GM18858 (cell line): ENCODE results near the gene HDGFL3.

ENCODE experiments used
- ATAC-seq: cut with Tn5 transposase; IDR thresholded peaks from one replicate; pipeline ENCODE4 v1.9.1; 2021; ENCODE audit not compliant: unreplicated experiment

Gene HDGFL3

DNA sequence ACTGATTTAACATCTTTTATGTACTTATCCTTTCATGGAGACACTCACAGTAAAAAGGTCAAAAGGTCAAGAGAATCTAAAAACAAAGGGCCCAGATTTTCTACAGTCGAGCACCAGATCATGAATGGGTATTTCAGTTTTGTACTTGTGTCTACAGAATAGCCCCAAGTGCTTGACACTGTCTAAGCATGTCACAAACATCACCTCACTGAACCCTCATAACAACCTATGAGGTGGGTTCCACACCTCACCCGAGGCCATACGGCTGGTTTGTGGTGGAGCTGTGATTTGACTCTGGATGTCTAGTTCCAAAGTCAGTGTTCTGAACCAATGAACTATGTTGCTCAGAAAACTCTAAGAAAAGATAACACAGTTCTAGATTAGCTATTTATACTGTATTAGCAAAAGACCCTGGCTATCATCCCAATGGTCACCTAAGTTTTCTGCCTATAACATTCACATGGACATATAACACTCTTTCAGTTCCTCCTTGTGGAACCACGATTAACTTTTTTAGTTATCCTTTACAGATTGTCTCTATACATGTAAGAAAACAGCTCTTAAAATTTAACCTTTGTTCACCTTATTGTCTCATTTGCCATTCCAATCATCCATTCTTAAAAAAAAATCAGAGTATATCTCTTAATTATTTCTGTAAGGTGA is 74.6 kb downstream of the HDGFL3 start:
- no peak for ATAC-seq

DNA sequence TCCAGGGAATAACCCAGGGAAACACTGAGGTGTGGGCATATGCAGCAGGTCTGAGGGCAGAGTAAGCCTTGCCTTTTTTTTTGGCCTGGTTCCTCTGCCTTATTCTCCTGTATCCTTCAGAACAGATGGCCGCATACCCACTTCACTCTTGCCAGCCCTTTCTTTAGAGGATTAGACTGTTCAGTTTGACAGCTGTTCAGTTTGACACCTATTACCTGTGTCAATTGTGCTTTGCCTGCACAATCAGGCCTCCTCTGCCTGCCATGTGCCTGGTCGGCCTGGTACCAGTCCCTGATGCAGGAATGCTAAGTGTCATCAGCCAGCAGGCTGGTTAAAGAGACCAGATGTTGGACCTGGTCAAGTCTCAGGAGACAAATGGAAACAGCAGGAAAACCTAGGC is 77.8 kb downstream of the HDGFL3 start:
- ATAC-seq = no peak

- no peak for ATAC-seq
These were observed 80.0 kb downstream of the HDGFL3 start for GRCh38 chr15:83127547-83128150.

GRCh38 chr15:83123529-83123928 is 84.1 kb downstream of the HDGFL3 start:
- no peak for ATAC-seq

- no peak for ATAC-seq
These were observed 87.5 kb downstream of the HDGFL3 start for GRCh38 chr15:83119968-83120581.

DNA sequence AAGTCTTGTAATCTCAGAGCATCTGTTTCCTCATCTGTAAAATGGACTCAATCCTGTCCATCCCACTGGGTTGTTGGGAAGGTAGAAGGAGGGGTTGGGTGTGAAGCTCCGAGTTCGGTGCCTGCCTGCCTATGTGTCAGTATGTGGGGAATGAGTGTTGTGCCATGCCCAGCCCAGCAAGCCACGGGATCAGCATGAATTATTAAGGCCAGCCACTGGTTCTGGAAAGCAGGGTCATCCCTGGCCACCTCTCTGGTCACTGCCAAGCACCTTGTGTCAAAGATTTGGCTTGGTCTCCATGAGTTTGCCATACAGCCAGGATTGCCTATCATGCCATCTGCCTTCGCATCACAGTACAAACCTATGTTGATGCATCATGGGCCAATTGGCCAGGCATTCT is 88.7 kb downstream of the HDGFL3 start:
- no peak for ATAC-seq

GRCh38 chr15:83118291-83118827 is 89.3 kb downstream of the HDGFL3 start:
- no peak for ATAC-seq

DNA sequence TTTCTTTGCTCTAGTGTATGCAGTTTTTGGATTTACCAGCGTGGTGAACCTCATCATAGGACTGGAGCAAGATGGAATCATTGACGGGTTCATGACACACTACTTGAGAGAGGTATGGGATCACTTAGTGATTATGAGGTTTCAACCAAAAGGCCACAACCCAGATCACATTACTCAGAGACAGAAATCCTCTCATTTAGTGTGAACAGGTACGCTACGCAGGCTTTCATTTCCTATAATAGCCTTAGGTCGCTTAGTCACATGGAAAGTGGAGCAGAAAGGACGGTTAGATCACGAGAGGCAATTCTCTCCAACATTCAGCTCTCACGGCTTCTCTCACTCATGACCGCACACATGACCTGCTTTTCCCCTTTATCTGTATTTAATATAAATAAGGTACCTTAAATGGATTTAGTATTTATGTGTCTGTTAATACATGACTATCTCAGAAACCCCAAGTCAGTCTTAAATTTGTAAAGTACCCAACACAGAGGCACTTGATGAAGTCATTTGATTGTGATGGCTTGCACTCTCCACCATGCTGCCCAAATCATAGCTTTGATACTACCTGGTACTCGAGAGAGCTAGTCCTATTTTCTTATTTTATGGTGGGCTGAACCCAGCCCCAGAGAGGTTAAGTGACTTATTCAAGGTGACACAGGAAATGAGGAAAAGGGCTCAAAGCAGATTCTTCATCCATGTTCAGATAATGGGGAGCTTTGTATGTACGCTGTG is 91.6 kb downstream of the HDGFL3 start:
- ATAC-seq = peak; percentile 46

- ATAC-seq = no peak
These were observed 92.2 kb downstream of the HDGFL3 start for GRCh38 chr15:83115410-83115809.

- ATAC-seq = no peak
These were observed 92.8 kb downstream of the HDGFL3 start for GRCh38 chr15:83114856-83115255.

- no peak for ATAC-seq
These were observed 93.5 kb downstream of the HDGFL3 start for GRCh38 chr15:83113881-83114674.

GRCh38 chr15:83112956-83113299 is 94.7 kb downstream of the HDGFL3 start:
- no peak for ATAC-seq

DNA sequence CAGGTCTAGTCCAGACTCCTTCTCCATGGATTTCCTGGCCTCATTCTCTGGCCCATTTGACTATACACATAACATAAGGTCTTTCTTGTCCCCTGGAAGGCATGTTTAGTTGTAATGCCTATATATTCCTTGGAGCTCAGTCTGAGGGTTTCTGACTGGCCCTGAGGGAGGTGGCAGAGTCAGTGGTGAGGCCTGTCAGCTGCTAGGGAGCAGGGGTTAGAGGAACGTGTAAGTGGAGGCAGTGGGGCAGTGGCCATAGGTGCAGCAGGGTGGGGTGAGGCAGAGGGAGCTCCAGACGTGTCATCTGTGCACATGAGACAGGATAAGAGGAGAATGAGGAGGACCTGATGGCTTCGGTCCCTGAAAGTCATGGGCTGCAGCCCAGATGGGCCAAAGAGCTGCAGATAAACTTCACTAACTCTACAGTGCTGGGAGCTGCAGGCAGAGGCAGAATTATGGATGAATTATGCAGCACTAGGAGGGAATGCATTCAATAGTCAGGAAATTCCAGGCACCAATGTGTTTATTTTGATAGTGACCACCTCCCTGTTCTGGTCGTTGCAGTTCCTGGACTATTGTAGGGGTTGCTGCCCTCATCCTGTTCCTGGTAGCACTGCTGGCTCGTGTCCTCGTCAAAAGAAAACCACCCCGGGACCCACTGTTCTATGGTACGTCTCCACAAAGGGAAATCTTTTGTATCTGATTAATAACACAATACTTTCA is 95.2 kb downstream of the HDGFL3 start:
- no peak for ATAC-seq

GRCh38 chr15:83111149-83111548 is 96.5 kb downstream of the HDGFL3 start:
- ATAC-seq = no peak

GRCh38 chr15:83110381-83110780 is 97.2 kb downstream of the HDGFL3 start:
- no peak for ATAC-seq

DNA sequence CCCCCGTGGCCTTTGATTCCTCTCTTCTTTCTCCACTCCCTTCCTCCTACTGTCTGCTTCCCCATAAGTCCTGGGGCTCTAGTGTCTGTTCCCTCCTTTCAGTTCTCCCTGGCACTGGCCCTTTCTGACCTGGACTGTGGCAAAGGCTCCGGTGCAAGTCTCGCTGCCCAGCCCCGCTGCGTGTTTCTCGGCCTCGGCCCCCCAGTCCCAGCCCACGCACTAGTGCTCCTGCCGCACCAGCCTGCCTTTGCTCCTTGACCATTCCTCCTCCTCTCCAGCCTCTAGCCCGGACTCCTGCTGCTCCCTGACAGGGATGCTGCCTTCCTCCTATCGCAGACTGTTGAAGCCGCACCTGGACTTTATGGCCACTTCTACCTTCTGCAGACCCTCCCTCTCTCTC is 98.1 kb downstream of the HDGFL3 start:
- no peak for ATAC-seq

- no peak for ATAC-seq
These were observed 99.1 kb downstream of the HDGFL3 start for GRCh38 chr15:83108266-83109219.

GRCh38 chr15:83107841-83108181 is 99.8 kb downstream of the HDGFL3 start:
- ATAC-seq = no peak
